ENCODE data around the gene LRRC10.

The LRRC10 gene

GRCh38 chr12:69563166-69563762, 47.4 kb downstream of the LRRC10 start:
- DNase-seq, result no peak
